HG02623 (cell line): ENCODE results near the gene C8B.

Experiments
- ATAC-seq: cut with Tn5 transposase; IDR thresholded peaks from one replicate; pipeline ENCODE4 v1.9.1; 2021; ENCODE audit warnings: moderate library complexity; ENCODE audit not compliant: unreplicated experiment

Gene C8B

GRCh38 chr1:56965916-56966697, at the start of gene C8B:
Gene C8B (minus strand): TSS chr1:56966015. CDS start chr1:56965948, 67 bp downstream.
- no peak for ATAC-seq

GRCh38 chr1:57015071-57015470, 49.3 kb upstream of the C8B start:
- no peak for ATAC-seq

- no peak for ATAC-seq
Observed at GRCh38 chr1:57013522-57013921, 47.7 kb upstream of the C8B start.

GRCh38 chr1:57012315-57012714, 46.5 kb upstream of the C8B start:
- ATAC-seq, result no peak

- ATAC-seq, result no peak
Observed at GRCh38 chr1:57010511-57010910, 44.7 kb upstream of the C8B start.

- ATAC-seq, result no peak
Observed at GRCh38 chr1:57007948-57008347, 42.1 kb upstream of the C8B start.

- no peak for ATAC-seq
Observed at GRCh38 chr1:57007472-57007871, 41.7 kb upstream of the C8B start.

GRCh38 chr1:57003398-57004139, 37.8 kb upstream of the C8B start:
- no peak for ATAC-seq

GRCh38 chr1:56995414-56996100, 29.7 kb upstream of the C8B start:
- no peak for ATAC-seq

- ATAC-seq, result no peak
Observed at GRCh38 chr1:56993475-56993874, 27.7 kb upstream of the C8B start.

- ATAC-seq, result no peak
Observed at GRCh38 chr1:56992318-56993125, 26.7 kb upstream of the C8B start.

GRCh38 chr1:56991576-56991975, 25.8 kb upstream of the C8B start:
- no peak for ATAC-seq

GRCh38 chr1:56986397-56986796, 20.6 kb upstream of the C8B start:
- no peak for ATAC-seq

GRCh38 chr1:56985857-56986256, 20.0 kb upstream of the C8B start:
- no peak for ATAC-seq

GRCh38 chr1:56983484-56983883, 17.7 kb upstream of the C8B start:
- no peak for ATAC-seq

GRCh38 chr1:56979986-56980755, 14.4 kb upstream of the C8B start:
- ATAC-seq, result no peak

GRCh38 chr1:56978819-56979218, 13.0 kb upstream of the C8B start:
- no peak for ATAC-seq

- ATAC-seq, result no peak
Observed at GRCh38 chr1:56977910-56978309, 12.1 kb upstream of the C8B start.

GRCh38 chr1:56975446-56975845, 9.6 kb upstream of the C8B start:
- no peak for ATAC-seq
